Right lobe of liver (tissue), 4 donors: ENCODE measurements around the gene DSCAML1.

ENCODE experiments used
- POLR2A ChIP-seq: fragments of 450-650 bp; IDR thresholded peaks from one replicate; pipeline ENCODE4 v1.6.1; 2017; ENCODE audit warnings: antibody characterized with exemption, mild to moderate bottlenecking
- TF ChIP-seq, protein P1 (sequence below), 4 donors: fragments of 200-600 bp in 3 of 4; fragments of 450-650 bp in 1 of 4; IDR thresholded peaks; one replicate each; pipeline versions ENCODE4 v1.5.1 to v1.8.0; 2016 to 2022; ENCODE audit warnings: antibody characterized with exemption in 4 of 4, mild to moderate bottlenecking in 2 of 4
- donor health status: DM: no; HTN: no; CAD: no.
- donor health status: DM: no; HTN: no; CAD: no.
- donor health status: DM: no; HTN: yes; CAD: no.

DNA sequence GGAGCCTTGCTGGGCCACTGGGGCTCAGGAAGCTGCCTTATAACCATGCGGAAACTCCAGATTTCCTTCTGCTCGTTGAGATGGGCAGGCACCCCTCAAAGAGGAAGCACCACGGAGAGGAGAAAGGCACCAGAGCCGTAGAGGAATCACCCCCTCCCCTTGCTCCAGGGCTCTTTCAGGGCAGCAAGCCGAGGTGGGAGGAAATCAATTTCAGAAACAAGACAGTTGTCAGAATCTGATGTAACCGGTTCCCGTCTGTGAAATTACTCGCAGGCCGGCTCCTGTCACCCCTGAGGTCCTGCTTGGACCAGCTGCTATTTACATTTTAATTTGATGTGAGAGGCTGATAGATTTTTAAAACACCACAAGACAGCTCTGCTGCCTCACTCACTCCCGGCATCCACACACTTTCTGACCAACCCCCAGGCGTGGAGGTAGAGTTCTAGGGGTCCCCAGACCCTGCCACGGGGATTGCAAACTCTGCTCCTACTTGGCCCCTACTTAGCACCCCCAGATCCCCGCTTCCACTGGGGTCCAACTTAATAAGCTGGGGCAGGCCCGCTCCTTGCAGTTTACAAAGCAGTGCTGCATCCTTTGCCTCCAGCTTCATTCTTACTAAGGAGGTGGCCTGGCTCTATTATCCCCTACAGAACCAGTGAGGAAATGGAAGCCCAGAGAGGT is 306.9 kb downstream of the DSCAML1 start:
- no peak for TF ChIP-seq POLR2A
- TF ChIP-seq, protein P1, sequence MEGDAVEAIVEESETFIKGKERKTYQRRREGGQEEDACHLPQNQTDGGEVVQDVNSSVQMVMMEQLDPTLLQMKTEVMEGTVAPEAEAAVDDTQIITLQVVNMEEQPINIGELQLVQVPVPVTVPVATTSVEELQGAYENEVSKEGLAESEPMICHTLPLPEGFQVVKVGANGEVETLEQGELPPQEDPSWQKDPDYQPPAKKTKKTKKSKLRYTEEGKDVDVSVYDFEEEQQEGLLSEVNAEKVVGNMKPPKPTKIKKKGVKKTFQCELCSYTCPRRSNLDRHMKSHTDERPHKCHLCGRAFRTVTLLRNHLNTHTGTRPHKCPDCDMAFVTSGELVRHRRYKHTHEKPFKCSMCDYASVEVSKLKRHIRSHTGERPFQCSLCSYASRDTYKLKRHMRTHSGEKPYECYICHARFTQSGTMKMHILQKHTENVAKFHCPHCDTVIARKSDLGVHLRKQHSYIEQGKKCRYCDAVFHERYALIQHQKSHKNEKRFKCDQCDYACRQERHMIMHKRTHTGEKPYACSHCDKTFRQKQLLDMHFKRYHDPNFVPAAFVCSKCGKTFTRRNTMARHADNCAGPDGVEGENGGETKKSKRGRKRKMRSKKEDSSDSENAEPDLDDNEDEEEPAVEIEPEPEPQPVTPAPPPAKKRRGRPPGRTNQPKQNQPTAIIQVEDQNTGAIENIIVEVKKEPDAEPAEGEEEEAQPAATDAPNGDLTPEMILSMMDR (IDR thresholded peaks at IDR 0.05) = no peak
